GM19025 (cell line): ENCODE data around the gene PDGFD.
A peak's percentile ranks its signal among the peaks of the same experiment; 100 is the strongest.

Experiments used
- ATAC-seq: cut with Tn5 transposase; IDR thresholded peaks from one replicate; pipeline ENCODE4 v1.9.1; 2021; ENCODE audit warnings: mild to moderate bottlenecking, low read depth, moderate library complexity; ENCODE audit not compliant: unreplicated experiment

The PDGFD gene

DNA sequence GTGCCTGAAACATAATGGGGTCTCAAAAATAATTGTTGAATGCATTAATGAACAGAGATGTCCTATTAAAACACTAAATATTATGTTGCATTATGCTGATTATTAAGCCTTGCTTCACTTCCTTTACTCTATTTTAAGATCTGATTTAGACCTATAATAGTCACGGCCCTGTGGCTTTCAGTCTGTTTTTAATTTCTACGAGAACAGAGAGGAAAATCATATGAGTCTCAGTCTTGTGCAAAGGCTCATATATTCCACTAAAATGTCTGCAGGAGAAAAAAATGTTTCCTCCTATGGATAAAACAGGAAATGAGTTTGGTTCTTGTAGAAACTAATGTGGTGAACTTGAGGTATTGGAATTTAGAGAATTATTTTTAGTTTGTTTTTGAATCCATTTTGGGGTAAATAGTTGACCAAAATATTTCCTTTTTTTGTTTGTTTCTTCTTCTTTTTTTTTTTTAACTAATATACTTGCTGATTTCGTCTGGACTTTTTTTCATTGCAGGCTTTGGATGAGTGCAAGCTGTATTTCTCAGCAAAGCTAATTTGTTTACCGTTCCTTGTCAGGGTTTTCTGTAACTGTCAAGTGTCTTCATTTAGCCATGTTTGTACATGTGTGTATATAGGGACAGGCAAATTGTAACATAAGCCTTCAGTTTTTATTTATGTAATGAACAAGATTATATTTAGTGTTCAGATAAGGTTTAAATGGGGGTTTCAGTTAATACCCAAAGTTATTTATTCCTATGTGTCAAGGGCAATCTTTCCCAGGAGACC is 266.6 kb downstream of the PDGFD start:
- ATAC-seq, result no peak

- no peak for ATAC-seq
Measured at GRCh38 chr11:103895106-103895505, 268.8 kb downstream of the PDGFD start.

GRCh38 chr11:103894673-103895072 is 269.3 kb downstream of the PDGFD start:
- ATAC-seq, result no peak

- ATAC-seq, result no peak
Measured at GRCh38 chr11:103894034-103894433, 269.9 kb downstream of the PDGFD start.

GRCh38 chr11:103893371-103893770 is 270.6 kb downstream of the PDGFD start:
- ATAC-seq, result no peak

- no peak for ATAC-seq
Measured at GRCh38 chr11:103892603-103893002, 271.3 kb downstream of the PDGFD start.

DNA sequence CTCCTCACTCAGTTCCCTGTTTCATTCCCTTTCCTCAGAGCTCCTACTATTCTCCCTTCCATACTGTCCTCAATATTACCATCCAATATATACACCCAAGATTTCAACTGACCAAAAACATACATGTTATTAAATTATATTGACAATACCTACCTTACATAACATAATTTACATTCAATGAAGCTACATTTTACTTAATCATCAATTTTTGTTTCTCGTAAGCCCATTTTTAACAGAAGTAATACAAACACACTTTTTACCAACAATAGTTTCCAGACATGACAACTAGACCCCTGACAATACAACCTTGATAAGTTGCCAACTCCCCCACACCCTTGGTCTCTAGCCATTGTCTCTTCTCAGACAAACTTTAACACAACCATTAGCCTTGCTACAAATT is 273.3 kb downstream of the PDGFD start:
- no peak for ATAC-seq

DNA sequence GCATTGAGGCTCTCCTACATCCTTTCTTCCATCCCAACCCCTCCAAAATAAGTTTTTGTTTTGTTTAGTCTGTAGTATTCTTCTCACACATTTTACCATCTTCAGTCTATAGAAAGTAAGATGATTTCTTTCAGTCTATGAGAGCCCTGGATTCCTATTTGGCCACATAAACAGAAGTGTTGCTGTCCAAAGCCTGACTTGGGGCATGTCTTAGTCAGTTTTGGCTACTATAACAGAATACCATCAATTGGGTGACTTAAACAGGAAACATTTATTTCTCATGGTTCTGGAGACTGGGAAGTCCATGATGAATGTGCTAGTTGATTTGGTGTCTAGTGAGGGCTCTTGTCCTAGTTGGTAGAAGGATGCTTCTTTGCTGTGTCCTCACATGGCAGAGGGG is 274.3 kb downstream of the PDGFD start:
- no peak for ATAC-seq

DNA sequence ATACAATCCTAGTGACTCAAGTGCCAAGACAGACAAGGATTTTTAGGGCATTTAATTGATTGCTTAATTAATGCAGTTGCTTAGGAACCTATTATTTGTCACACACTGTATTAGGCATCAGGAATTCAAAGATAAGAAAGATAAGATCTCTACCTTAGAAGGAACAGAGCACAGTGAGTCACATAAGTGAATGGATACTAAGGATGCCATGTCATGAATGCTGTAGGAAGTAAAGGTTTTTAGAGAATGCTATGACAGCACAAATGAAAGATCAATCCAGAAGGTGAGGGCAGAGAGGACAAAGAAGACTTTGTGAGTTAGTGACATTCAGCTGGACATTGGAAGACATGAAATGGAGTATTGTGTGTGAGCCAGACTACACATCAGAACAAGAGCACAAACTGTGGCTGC is 275.4 kb downstream of the PDGFD start:
- no peak for ATAC-seq

DNA sequence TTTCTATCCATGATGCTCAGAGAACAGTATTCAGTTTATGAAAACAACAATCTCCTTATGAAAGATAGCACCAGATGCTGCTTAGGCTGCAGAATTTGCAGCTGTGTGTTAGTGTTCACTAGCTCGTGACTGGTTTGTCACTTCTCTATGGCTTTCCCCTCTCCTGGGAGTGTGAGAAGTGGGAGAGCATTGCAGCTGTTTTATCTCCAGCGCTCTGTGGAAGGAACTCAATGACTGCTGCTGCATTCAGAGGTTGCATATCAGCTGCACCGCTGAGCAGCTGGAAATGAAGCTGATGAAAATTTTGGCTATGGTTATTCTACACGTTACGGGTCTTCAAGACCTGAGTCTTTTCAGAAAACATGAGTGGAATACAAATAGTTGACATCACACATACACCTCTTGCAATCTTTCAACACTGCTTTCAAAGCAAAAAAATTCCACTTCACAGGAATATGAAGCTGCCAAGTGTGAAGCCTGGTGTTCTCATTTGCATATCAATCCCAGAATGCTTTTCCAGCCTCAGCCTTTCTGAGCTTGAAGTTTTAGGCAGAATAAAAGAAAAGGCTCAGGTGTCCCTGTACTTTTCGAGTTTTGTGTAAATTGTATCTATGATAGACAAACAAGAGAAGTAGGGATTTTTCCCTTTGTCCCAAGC is 276.8 kb downstream of the PDGFD start:
- peak; percentile 43 for ATAC-seq

DNA sequence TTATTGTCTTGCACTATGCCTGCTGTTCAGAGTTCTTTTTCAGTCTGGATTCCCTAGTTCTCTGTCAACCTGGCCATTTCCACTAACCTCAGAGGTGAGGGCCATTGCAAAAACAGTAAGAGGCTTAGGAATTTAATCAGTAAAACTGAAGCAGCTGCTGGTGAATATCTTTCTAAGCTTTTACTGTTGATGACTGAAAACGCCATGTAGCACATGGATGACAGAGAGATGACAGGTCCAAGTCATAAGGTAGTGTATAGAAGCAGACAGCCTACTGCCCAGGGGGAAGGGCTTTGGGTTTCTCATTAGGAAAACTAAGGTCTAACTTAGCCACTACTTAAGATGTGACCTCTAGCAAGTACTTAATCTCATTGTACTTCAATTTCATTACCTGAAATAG is 280.1 kb downstream of the PDGFD start:
- no peak for ATAC-seq

- ATAC-seq, result no peak
Measured at GRCh38 chr11:103883291-103883690, 280.7 kb downstream of the PDGFD start.

DNA sequence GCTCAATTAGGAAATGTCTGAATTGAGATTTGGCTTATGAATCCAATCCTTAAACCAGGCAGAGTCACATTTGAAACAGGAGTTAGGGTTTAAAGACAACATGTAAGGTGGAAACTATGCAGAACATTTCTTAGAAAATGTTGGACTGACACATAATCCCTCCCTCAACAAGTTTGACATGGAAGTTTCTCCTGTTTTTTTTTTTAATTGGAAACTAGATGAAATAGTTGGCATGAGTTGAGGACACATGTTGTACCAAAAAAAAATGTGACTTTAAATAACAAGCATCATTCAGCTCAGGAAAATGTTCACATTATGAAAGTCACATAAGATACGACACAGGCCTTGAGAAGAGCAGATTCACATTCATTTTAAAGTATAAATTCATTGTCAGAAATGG is 282.4 kb downstream of the PDGFD start:
- no peak for ATAC-seq

- no peak for ATAC-seq
Measured at GRCh38 chr11:103880968-103881367, 283.0 kb downstream of the PDGFD start.

- ATAC-seq, result no peak
Measured at GRCh38 chr11:103878646-103879045, 285.3 kb downstream of the PDGFD start.

DNA sequence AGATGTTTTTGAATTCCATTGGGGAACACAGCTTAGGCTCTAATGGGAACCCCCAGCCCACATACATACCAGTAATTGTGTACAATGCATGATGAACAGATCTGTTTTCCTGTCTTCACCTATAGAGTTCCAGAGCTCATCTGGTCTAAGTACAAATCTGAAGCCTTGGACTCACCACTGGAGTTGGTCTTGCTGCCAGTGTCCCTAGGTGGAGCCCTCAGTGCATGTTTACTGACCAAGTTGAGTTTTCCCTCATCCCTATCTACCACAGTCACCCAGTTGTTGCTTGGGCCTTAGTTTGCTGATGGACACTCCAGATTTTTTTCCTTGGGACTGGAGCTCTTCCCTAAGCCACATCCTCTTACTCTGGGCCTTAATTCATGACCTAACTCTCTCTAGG is 286.7 kb downstream of the PDGFD start:
- no peak for ATAC-seq

GRCh38 chr11:103875855-103876510 is 288.0 kb downstream of the PDGFD start:
- peak; percentile 90 for ATAC-seq

- ATAC-seq, result no peak
Measured at GRCh38 chr11:103872748-103873147, 291.2 kb downstream of the PDGFD start.

- no peak for ATAC-seq
Measured at GRCh38 chr11:103871923-103872551, 291.9 kb downstream of the PDGFD start.

DNA sequence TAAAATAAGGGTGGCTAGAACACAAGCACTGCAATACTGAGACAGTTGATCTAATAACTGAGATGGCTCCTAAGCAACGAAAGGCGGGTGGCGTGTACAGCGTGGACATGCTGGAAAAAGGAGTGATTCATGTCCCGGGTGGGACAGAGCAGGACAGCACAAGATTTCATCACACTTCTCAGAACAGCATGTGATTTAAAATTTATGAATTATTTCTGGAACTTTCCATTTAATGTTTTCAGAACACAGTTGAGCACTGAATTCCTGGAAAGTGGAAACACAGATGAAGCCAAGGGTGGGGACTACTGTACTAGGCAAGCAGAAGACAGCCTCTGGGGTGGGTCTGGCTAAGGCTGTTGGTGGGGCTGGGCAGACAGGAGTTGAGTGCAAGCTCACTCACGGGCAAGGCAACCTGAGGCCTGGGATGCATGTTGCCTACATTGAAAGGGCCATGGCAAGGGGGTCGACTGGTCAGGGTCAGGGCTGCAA is 293.1 kb downstream of the PDGFD start:
- ATAC-seq, result no peak

DNA sequence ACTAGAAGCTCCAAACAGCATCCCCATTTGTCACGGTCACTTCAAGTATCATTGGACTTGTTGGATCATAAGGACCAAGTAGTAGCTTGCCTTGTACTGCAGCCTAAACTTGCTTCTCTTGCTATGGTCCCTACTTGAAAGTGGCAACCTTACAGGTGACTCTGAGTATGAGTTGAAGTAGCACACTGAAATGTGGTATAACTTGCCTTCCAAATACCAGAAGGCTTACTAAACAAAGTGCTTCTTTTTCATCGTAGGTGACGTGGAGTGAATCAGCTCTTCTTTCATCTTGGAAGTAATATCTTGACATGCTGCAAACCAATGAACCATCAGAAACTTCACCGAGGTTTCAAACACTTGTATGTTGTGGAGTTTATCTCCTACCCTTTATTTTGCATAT is 296.5 kb downstream of the PDGFD start:
- no peak for ATAC-seq
